GM12874 (cell line): ENCODE results near the gene IMPA2.

ENCODE experiments used
- CTCF ChIP-seq: IDR thresholded peaks from 2 replicates; pipeline ENCODE4 v1.5.1; 2011; ENCODE audit warnings: low read depth, mild to moderate bottlenecking, control low read depth, low read length, moderate library complexity; ENCODE audit not compliant: insufficient read depth

Gene IMPA2

GRCh38 chr18:12012697-12013096 is 31.4 kb downstream of the IMPA2 start:
- TF ChIP-seq CTCF: no peak

GRCh38 chr18:12013186-12013916 is 32.0 kb downstream of the IMPA2 start:
- TF ChIP-seq CTCF: no peak

GRCh38 chr18:12014086-12014485 is 32.8 kb downstream of the IMPA2 start:
- TF ChIP-seq CTCF: no peak

GRCh38 chr18:12014521-12015415 is 33.5 kb downstream of the IMPA2 start:
- TF ChIP-seq CTCF: no peak

- no peak for TF ChIP-seq CTCF
These were observed 34.2 kb downstream of the IMPA2 start for GRCh38 chr18:12015416-12016062.

GRCh38 chr18:12017081-12017480 is 35.8 kb downstream of the IMPA2 start:
- TF ChIP-seq CTCF: no peak

- no peak for TF ChIP-seq CTCF
These were observed 37.6 kb downstream of the IMPA2 start for GRCh38 chr18:12018861-12019260.
